CD4-positive, alpha-beta T cell treated with Interleukin-12 subunit alpha and Interleukin-12 subunit beta, for 1 hour (primary cell): Measurements from ENCODE around the gene EPHA1.
"Not testable (repeated sequence)": the region's sequence is repeated elsewhere in the genome, so short reads cannot be mapped to it uniquely, and the experiment has no call there.

Experiments used
- DNase-seq: peaks from one replicate; pipeline ENCODE4 v3.0.0-alpha.2; 2020

EPHA1 gene

GRCh38 chr7:143401265-143401664 is 7.4 kb downstream of the EPHA1 start:
- no peak for DNase-seq

GRCh38 chr7:143399642-143400041 is 9.0 kb downstream of the EPHA1 start:
- no peak for DNase-seq

- no peak for DNase-seq
These were observed 9.5 kb downstream of the EPHA1 start for GRCh38 chr7:143399151-143399550.

GRCh38 chr7:143398616-143399015 is 10.0 kb downstream of the EPHA1 start:
- DNase-seq = no peak

- no peak for DNase-seq
These were observed 10.7 kb downstream of the EPHA1 start for GRCh38 chr7:143397710-143398530.

- no peak for DNase-seq
These were observed 11.8 kb downstream of the EPHA1 start for GRCh38 chr7:143396625-143397556.

GRCh38 chr7:143396182-143396581 is 12.5 kb downstream of the EPHA1 start:
- DNase-seq = no peak

GRCh38 chr7:143395187-143396149 is 13.2 kb downstream of the EPHA1 start:
- DNase-seq = no peak

GRCh38 chr7:143394777-143395176 is 13.9 kb downstream of the EPHA1 start:
- DNase-seq = no peak

- DNase-seq = no peak
These were observed 14.6 kb downstream of the EPHA1 start for GRCh38 chr7:143394068-143394467.

- no peak for DNase-seq
These were observed 15.2 kb downstream of the EPHA1 start for GRCh38 chr7:143393267-143394041.

- no peak for DNase-seq
These were observed 15.8 kb downstream of the EPHA1 start for GRCh38 chr7:143392875-143393266.

GRCh38 chr7:143392427-143392826 is 16.2 kb downstream of the EPHA1 start:
- DNase-seq = not testable (repeated sequence)

GRCh38 chr7:143391462-143392404 is 16.9 kb downstream of the EPHA1 start:
- DNase-seq = no peak

GRCh38 chr7:143390773-143391317 is 17.8 kb downstream of the EPHA1 start:
- DNase-seq = no peak

- DNase-seq = no peak
These were observed 18.4 kb downstream of the EPHA1 start for GRCh38 chr7:143390104-143390772.

- DNase-seq = no peak
These were observed 19.1 kb downstream of the EPHA1 start for GRCh38 chr7:143389316-143390103.

- DNase-seq = no peak
These were observed 20.1 kb downstream of the EPHA1 start for GRCh38 chr7:143388491-143389101.
